NB4 (cell line): Measurements from ENCODE around the gene DLG2.

Source experiments
- DNase-seq: peaks from one replicate; pipeline ENCODE4 v3.0.0; 2010; ENCODE audit warnings: low read depth
- H3K4me3 ChIP-seq: one replicate; pipeline ENCODE4 v1.5.1; 2011; ENCODE audit warnings: mild to moderate bottlenecking, low read depth, low read length, moderate library complexity
- CTCF ChIP-seq: IDR thresholded peaks from one replicate; pipeline ENCODE4 v1.5.1; 2012; ENCODE audit warnings: low read depth, low read length
- MAX ChIP-seq: IDR thresholded peaks from 2 replicates; pipeline ENCODE4 v1.6.1; 2011; ENCODE audit warnings: low read depth, low read length
- MYC ChIP-seq: IDR thresholded peaks from 2 replicates; pipeline ENCODE4 v1.6.1; 2011; ENCODE audit warnings: low read depth, low read length
- POLR2A ChIP-seq: IDR thresholded peaks from 2 replicates; pipeline ENCODE4 v1.6.1; 2011; ENCODE audit warnings: mild to moderate bottlenecking; ENCODE audit not compliant: insufficient read length; ENCODE audit errors: extremely low read depth

The DLG2 gene

GRCh38 chr11:84626256-84626655 is 1000.9 kb downstream of the DLG2 start:
- DNase-seq, result no peak
- H3K4me3 ChIP-seq, result no peak overlapping the region
- no peak for TF ChIP-seq POLR2A
- no peak for TF ChIP-seq MYC
- no peak for TF ChIP-seq MAX
- no peak for TF ChIP-seq CTCF

- no peak for DNase-seq
- TF ChIP-seq MYC, result no peak
- no peak overlapping the region for H3K4me3 ChIP-seq
These were observed 1014.5 kb downstream of the DLG2 start for GRCh38 chr11:84612645-84613044.

GRCh38 chr11:84608837-84609196 is 1018.3 kb downstream of the DLG2 start:
- DNase-seq, result no peak
- H3K4me3 ChIP-seq, result no peak overlapping the region
- TF ChIP-seq MYC, result no peak
- TF ChIP-seq POLR2A, result no peak
- TF ChIP-seq MAX, result no peak
- TF ChIP-seq CTCF, result no peak

- DNase-seq, result no peak
- no peak overlapping the region for H3K4me3 ChIP-seq
- TF ChIP-seq POLR2A, result no peak
- TF ChIP-seq CTCF, result no peak
- TF ChIP-seq MAX, result no peak
- no peak for TF ChIP-seq MYC
These were observed 1018.9 kb downstream of the DLG2 start for GRCh38 chr11:84607975-84608836.

GRCh38 chr11:84594602-84595001 is 1032.5 kb downstream of the DLG2 start:
- H3K4me3 ChIP-seq, result no peak overlapping the region
- no peak for DNase-seq
- TF ChIP-seq POLR2A (no peak), CTCF (no peak), MAX (no peak), MYC (no peak)

GRCh38 chr11:84590106-84590505 is 1037.0 kb downstream of the DLG2 start:
- no peak for TF ChIP-seq POLR2A
- TF ChIP-seq MYC, result no peak
- TF ChIP-seq CTCF, result no peak
- TF ChIP-seq MAX, result no peak
- DNase-seq, result no peak
- H3K4me3 ChIP-seq, result no peak overlapping the region
